ENCODE data around the gene RAB36. TPM values are rescaled to one million over a fixed set of nuclear protein-coding genes. Genes with fewer than 3 reads are reported as not detected.

RAB36 gene
- total RNA-seq, 1 donor, result 4.6 TPM

DNA sequence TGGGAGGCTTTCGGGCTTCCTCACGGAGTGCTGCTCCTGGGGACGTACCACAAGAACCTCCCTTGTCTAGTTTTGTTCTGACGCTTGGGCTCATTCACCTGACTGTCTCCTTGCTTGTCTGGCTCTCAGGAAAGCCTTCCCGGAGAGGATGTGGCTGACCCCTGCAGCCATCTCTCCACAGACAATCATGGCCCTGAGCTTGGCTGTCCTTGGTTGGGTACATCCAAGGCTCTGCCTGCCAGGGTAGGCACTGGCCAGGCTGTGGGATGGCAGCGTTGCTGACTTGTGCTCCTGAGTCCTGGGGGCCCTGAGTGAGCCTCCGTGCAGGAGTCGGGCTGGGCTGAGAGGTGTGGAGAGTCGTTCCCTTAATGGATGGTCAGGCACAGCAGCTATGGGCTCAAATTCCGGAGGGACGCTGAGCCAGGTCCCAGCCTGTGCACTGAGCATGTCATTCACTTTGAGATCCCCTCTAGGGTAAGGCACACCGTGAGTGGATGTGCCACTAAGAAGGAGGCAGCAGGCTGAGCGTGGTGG lies 67.8 kb downstream of the RAB36 start:
- TF ChIP-seq, protein P1, sequence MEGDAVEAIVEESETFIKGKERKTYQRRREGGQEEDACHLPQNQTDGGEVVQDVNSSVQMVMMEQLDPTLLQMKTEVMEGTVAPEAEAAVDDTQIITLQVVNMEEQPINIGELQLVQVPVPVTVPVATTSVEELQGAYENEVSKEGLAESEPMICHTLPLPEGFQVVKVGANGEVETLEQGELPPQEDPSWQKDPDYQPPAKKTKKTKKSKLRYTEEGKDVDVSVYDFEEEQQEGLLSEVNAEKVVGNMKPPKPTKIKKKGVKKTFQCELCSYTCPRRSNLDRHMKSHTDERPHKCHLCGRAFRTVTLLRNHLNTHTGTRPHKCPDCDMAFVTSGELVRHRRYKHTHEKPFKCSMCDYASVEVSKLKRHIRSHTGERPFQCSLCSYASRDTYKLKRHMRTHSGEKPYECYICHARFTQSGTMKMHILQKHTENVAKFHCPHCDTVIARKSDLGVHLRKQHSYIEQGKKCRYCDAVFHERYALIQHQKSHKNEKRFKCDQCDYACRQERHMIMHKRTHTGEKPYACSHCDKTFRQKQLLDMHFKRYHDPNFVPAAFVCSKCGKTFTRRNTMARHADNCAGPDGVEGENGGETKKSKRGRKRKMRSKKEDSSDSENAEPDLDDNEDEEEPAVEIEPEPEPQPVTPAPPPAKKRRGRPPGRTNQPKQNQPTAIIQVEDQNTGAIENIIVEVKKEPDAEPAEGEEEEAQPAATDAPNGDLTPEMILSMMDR (IDR thresholded peaks at IDR 0.05; ENCODE audit: insufficient read depth, low read length), result no peak
- H3K4me3 ChIP-seq (ENCODE audit: low read depth, low read length), result no peak overlapping the region
- no peak for DNase-seq (ENCODE audit: low read depth)

DNA sequence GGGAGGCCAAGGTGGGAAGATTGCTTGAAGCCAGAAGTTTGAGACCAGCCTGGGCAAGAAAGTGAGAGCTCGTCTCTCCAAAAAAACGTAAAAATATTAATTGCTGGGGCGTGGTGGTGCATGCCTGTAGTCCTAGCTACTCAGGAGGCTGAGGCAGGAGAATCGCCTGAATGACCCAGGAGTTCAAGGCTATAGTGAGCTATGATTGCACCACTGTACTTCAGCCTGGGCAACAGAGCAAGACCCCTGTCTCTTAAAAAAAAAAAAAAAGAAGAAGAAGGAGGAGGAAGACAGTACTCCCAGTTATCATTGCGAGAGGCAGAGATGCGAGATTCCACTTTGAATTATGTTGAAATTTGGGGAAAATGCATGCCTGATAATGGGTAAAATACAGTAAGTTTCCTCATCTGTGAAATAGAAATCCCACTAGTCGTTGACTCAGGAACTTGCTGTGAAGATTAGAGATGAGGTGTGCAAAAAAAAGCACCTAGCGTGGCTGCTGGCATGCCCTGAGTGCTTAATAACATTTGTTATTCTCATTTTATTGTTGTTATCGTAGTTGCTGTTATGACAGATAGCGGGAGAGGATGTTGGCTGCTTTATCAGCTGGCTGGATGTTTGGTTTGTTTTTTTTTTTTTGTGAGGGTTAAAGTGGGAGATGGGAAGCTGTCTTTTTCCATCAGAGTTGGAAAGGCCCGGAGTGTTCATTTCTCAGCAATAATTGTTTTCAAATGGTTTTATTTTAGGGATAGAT lies 68.5 kb downstream of the RAB36 start:
- no peak overlapping the region for H3K4me3 ChIP-seq (ENCODE audit: low read depth, low read length)
- no peak for DNase-seq (ENCODE audit: low read depth)
- TF ChIP-seq, protein P1 (IDR thresholded peaks at IDR 0.05; ENCODE audit: insufficient read depth, low read length), result no peak

Small RNA genes lying within 50 kb of the gene (small RNA-seq; reads per million reads assigned to genes)
- gene BCRP8 (not detected), gene RF00017 (not detected), gene RF00066 (not detected)

Other genes starting within 250 kb of the RAB36 start
- 1.3 and 3.1 TPM in 2 replicates for gene GNAZ, start 75.0 kb upstream of the RAB36 start, total RNA-seq (ENCODE audit: low replicate concordance)
- not detected in 2 replicates for gene RSPH14, start 3.5 kb upstream of the RAB36 start, total RNA-seq (ENCODE audit: low replicate concordance)
- 37.3 and 94.3 TPM in 2 replicates for gene BCR, start 35.0 kb downstream of the RAB36 start, total RNA-seq (ENCODE audit: low replicate concordance)

All from fibroblast of the aortic adventitia (primary cell).